HG03045 (cell line): Measurements from ENCODE around the gene KIFC3.

ENCODE experiments used
- ATAC-seq: cut with Tn5 transposase; IDR thresholded peaks from one replicate; pipeline ENCODE4 v1.9.1; 2021; ENCODE audit warnings: mild to moderate bottlenecking, moderate library complexity; ENCODE audit not compliant: unreplicated experiment

KIFC3 gene

GRCh38 chr16:57770361-57770760 lies 31.9 kb downstream of the KIFC3 start:
- ATAC-seq = no peak

GRCh38 chr16:57769541-57770145 lies 32.6 kb downstream of the KIFC3 start:
- ATAC-seq = no peak

DNA sequence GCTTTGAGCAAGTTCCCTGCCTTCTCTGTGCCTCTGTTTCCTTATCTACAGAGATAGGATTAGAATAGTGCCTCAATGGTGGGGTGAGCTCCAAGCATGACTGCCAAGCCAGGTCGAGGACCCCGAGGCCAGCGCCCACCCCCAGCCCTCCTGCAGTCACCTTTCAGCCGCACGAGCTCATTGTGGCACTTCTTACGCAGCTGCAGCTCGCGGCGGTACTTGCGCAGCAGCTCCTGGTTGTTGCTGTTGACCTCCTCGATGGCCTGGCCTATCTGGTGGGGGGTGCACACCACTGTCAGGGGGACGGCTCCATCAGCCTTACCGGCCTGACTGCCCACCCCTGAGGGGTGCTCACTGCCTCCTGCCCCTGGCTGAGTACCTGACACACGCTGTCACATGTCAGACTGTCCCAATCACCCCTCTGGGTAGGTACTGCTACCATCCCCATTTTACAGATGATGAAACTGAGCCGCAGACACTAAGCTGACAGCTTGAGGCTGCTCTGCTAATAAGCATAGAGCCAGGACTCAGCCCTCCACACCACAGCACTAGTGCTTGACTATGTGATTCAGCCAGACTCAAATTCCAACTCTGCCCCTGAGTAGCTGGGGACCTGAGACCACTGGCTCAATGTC lies 35.5 kb downstream of the KIFC3 start:
- no peak for ATAC-seq

GRCh38 chr16:57765160-57765728 lies 37.0 kb downstream of the KIFC3 start:
- no peak for ATAC-seq

DNA sequence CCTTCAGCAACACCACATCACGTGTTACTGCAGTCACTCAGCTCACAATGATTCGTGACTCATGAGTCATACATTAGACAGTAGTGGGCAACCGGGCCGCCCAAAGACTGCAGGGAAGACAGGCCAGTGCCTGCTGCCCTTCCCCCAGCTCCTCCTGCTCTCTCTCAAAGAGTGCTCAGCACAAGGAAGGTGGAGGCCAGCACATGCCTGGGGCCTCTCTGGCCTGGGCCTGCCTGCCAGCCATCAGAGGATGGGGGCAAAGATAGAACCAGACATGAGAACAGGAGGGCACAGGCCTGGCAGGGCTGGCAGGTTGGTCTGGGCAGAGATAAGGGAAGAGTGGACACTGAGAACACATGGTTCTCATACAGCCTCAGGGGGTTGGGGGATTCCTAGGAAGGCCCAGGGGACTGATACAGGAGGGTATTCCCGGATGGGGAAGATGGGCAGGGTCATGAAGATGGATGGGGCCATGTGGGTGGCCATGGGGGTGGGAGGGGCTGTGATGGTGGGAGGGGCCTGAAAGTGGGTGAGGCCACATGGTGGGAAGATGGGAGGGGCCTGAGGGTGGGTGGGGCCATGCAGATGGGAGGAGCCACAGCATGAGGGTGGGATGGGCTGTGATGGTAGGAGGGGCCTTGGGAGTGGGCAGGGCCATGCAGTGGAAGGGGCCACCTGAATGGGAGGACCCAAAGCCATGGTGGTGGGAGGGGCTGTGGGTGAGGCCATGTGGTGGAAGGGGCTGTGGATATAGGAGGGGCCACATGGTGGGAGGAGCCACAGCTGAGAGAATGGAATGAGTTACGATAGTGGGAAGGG lies 37.7 kb downstream of the KIFC3 start:
- ATAC-seq = no peak

DNA sequence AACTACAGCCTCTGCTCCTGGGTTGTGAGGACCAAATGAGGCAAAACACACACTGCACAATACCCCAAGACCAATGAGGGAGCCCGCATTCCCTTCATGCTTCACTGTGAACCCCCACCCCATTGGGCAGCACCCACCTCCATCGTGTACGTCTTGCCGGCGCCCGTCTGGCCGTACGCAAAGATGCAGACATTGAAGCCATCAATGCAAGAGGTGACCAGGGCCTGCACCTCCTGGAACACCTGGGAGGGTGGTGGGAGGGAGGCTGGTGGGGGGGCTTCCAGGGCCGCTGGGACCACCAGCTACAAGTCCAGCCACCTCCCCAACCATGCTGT lies 38.3 kb downstream of the KIFC3 start:
- ATAC-seq = no peak

- no peak for ATAC-seq
Observed at GRCh38 chr16:57763285-57764005, 38.8 kb downstream of the KIFC3 start.

- ATAC-seq = no peak
Observed at GRCh38 chr16:57762365-57763040, 39.8 kb downstream of the KIFC3 start.

DNA sequence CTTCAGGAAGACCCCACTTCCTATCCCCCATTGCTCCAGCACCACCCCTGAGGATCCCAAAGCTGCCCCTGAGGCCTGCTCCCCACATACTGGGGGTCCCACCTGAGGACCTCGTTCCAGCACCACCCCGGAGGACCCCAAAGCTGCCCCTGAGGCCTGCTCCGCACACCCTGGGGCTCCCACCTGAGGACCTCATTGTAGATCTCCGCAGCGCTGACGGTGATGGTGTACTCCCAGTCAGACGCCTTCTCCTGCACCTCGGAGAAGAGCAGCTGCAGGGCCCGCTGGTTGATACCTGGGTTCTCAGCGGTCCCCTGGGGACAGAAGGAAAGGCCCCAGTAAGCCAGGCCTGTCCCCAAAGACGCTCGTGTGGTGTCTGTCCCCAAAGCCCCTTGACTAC lies 40.3 kb downstream of the KIFC3 start:
- no peak for ATAC-seq

DNA sequence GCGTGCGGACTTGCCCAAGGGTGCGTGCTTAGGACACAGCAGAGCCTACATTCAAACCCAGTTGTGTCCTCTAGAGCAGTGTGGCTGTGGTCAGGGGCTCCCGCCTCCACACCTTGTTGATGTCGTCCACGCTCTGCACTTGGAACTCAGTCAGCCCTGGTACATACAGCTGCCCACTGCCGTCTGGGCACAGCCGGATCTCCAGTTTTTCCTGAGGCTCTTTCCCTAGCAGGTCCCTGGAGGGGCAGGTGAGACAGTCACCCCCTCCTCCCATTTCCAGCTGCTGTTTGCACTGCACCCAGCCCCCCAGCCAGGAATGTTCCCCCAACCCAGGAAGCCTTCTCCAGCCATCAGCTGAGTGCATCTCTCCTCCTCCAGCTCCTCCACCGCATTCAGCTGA lies 41.0 kb downstream of the KIFC3 start:
- no peak for ATAC-seq

- ATAC-seq = no peak
Observed at GRCh38 chr16:57760357-57761160, 41.7 kb downstream of the KIFC3 start.

- no peak for ATAC-seq
Observed at GRCh38 chr16:57759541-57760356, 42.5 kb downstream of the KIFC3 start.

DNA sequence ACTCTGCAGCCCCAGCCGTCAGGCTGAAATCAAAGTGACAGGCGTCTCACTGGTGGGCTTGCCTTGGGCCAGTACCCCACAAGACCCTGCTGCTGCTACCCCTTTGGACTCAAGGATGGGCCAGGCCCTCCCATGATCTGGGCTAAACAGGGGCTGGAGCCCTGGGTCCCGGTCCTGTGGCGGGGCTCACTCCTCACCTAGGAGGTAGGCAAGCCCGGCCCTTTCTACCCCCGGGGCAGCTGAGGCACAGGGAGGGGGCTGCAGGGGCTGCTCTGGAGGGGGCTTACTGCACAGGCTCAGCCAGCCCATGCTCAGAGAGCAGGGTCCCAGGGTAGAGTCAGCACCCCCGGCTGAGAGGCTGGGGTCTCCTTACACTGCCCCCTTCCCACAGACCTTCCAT lies 43.2 kb downstream of the KIFC3 start:
- no peak for ATAC-seq

DNA sequence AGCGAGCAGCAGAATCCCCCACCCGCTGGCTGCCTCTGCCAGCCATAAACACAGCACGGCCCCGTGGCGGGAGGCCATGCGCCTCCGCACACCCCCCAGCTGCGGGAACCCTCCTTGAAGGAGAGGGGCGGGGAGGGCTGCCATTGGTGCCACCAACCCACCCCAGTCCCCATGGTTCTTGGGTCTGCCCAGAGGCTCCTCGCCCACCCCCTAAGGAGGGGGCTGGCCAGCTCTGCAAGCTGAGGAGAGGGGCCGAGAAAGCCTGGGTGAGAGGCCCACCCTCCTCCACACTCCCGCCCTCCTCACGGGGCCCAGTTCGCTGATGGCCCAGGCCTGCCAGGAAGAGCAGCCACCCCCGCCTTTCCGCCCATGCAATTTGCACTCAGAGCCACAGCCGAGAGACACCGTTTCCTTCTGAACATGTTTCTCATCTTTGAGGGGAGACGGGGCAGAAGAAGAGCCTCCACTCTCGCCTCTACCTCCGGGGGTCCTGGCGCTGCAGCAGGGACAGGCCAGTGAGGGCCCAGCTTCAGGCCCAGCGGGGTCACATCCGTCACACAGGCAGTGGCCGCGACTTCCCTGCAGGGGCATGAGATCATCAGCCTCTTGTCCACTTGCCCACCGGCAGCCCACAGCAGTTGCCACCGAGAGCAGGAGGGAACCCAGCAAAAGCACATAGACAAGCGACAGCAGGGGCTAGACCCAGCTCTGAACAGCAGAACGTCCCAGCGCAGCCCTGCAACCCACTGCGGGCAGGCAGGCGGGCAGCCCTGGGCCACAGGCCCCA lies 43.8 kb downstream of the KIFC3 start:
- no peak for ATAC-seq

GRCh38 chr16:57757883-57758282 lies 44.4 kb downstream of the KIFC3 start:
- no peak for ATAC-seq

- peak; percentile 78 for ATAC-seq
Observed at GRCh38 chr16:57757326-57757786, 44.9 kb downstream of the KIFC3 start.

DNA sequence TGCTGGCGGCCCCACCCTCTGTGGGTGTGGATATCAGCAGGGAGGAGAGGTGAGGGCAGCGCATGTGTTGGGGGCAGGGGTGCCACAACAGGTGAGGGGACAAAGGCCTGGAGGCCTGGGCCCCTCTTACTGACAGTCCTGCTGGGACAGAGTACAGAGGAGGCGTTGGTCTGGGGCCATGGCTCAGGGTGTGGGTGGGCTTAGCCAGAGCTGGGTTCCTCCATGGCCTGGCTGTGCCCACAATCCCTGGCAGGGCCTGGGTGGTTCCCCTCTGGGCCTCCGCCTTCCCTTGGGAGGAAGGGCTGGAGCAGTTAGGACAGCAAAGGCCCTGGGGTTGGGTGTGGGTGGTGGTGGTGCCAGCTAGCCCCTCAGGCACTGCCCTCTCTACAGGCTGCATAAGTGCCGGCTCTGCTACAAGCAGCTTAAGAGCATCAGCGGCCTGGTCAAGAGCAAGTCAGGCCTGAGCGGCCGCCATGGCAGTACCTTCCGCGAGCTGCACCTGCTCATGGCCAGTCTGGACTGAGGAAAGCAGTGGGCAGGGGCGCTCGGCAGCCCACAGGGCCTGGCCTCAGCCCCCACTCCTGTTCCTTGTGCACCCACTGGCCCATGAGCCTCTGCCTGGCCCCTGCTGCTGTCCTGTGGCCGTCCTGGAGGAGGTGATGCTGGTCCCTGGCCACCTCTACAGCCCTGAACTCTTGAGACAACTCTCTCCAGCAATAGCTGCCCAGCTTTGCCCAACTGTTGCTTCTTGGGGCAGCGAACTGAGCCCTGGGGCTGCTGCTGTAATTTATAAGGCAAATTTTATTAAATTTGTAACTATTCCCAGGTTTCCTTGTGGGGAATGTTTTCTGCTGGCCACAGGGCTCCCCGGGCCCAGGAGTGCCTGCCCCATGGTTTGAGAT lies 45.6 kb downstream of the KIFC3 start:
- no peak for ATAC-seq
